C4-2B (cell line): ENCODE results near the gene LDB3.

ENCODE experiments used
- H3K27ac ChIP-seq: fragments of 450-650 bp; 2 replicates; pipeline ENCODE4 v1.5.1; 2017
- ZFX ChIP-seq: fragments of 450-650 bp; IDR thresholded peaks from 2 replicates; pipeline ENCODE4 v1.6.1; 2017
- TF ChIP-seq, protein P1 (sequence below): fragments of 450-650 bp; conservative IDR thresholded peaks from 2 replicates; pipeline ENCODE4 v1.5.1; 2017; ENCODE audit warnings: mild to moderate bottlenecking

LDB3 gene

DNA sequence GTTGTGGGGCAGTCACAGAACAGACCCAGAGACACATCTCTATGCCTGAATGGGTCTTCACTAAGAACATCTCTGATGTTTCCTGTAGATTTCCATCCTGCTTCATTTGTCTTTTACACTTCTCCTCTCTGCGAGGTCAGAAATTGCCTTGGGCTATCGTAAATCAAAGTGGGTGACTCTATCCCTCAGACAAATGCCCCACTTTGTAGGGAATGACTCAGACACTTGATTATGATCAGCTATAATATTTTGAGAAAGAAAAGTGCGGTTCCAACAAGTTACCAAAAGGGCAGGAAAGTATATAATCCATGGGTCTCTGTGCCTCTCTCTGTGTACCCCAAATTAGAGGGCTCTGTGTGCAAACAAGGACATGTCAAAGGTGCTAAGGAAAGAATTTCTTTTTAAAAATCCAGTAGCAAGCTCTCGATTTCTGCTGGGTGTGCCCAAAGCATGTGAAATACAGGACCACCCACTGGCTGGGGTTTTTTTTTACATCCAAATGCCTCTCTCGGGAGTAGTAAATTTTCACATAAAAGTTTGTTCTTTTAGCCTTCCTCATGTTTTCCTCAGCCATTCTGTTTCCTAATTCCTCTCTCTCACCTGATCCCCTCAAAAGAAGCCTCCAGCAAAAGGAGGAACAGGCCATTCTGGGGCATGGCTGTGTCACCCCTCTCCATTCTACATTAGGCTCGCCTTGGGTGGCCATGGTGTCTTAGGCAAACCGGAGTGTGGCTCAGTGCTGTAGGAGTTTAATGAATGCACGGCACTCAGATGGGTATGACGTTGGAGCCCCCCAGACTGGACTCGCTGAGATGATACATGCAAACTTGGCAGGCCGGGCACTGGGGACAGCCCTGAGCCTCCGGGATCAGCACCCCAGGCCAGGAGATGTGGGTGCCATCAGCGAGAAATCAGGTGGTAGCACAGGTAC lies 20.3 kb upstream of the LDB3 start:
- TF ChIP-seq, protein P1, sequence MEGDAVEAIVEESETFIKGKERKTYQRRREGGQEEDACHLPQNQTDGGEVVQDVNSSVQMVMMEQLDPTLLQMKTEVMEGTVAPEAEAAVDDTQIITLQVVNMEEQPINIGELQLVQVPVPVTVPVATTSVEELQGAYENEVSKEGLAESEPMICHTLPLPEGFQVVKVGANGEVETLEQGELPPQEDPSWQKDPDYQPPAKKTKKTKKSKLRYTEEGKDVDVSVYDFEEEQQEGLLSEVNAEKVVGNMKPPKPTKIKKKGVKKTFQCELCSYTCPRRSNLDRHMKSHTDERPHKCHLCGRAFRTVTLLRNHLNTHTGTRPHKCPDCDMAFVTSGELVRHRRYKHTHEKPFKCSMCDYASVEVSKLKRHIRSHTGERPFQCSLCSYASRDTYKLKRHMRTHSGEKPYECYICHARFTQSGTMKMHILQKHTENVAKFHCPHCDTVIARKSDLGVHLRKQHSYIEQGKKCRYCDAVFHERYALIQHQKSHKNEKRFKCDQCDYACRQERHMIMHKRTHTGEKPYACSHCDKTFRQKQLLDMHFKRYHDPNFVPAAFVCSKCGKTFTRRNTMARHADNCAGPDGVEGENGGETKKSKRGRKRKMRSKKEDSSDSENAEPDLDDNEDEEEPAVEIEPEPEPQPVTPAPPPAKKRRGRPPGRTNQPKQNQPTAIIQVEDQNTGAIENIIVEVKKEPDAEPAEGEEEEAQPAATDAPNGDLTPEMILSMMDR, result no peak
- no peak for TF ChIP-seq ZFX
- no peak overlapping the region for H3K27ac ChIP-seq

DNA sequence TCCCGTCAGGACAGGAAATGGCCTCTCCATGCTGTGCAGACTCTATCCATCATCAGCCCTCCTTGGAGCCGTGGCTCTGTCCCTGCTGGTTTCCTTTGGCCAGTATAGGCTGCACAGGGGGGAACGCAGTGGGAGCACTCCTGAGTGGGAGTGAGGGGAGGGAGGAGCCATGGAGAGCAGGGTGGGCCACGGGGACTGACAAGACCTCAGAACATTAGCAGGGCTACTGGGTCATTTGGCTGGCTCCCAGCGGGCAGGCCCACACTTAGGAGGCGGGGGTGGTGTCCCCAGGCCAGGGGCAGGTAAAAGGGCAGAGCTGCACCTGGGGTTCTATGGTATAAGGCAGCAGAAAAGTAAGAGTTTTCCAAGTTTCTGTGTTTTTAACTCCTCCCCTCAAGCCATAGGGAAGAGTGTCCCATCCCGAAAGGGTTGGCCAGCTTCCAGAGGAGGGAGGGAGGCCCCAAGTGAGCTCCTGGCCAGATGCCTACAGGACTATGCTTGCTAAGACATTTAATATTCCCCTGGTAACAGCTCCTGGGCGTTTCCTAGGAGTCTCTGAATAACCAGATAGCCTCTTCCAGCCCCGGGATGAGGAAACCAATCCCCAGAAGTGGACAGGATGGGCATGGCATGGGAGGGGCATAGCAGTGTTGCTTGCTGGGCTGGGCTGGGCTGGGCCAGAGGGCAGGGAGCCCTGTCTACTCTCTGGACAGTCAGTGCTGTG lies 19.4 kb upstream of the LDB3 start:
- TF ChIP-seq, protein P1, result no peak
- no peak for TF ChIP-seq ZFX
- H3K27ac ChIP-seq, result no peak overlapping the region

DNA sequence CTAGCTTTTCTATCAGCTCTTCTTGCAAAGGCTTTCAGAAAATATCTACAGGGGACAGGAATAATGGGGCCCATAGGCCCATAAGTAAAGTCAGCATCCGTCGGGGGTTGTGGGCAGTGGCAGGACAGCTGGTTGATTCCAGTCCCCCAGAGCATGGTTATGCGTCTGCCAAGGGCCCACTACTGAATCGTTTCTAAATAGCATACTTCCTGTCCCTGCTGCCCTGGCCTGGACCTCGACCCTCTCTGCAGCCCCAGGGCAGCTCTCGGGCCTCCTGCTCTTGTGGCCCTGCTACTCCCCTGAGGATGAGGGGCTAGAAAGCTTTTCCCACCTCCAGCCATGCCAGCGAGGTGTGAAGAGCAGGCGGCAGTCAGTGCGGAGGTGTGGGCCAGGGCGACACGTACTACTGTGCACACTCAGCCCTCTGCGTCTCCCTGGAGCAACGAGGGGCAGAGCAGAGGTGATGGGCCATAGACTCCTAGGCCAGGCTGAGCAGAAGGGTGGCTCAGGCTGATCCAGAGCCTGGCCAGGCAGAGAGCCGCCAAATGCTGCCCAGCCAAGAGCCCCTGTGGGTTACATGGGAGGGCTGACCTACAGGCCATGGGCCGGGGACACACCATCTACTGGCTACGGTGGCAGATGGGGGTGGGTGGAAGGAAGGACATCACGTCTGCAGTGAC lies 18.7 kb upstream of the LDB3 start:
- no peak for TF ChIP-seq ZFX
- TF ChIP-seq, protein P1, result no peak
- no peak overlapping the region for H3K27ac ChIP-seq

DNA sequence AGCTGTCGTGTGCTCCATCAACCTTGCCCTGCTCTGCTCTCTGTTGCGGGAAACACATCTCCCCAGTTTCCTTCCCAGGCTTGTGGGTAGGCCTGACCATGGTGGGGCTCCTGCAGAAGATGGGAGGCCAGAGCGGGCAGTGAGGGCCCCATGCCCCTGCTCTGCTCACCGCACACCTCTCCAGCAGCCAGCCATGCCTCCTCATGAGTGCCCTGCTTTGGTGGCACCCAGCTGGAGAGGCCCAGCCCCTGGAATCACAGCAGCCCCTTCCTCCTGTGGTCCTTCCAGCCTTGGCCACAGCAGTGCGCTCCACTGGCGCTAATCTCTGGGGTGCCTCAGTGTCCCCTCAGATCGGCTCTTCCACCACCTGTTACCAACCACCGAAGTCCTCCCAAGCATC lies 18.2 kb upstream of the LDB3 start:
- no peak overlapping the region for H3K27ac ChIP-seq
- TF ChIP-seq, protein P1, result no peak
- TF ChIP-seq ZFX, result no peak

DNA sequence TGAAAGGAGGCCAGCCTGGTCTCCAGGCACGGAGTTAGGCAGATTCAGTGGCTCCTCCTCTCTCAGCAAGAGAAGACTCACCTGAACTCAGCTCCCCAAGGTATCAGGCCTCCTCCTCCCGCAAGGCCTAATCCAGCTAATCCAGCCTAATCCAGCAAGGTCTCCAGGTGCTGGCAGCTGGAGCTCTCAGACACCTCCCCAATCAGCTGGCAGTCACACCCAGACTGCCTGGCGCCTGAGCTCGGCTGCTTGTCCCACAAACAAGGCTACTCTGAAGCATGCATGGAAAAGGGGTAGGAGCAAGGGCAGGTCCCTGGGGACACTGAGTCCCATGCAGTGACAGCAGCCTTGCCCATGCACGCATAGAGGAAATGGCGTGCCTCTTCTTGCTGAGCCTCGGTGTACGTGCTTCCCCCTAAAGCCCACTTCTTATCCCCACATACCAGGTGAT lies 17.3 kb upstream of the LDB3 start:
- no peak overlapping the region for H3K27ac ChIP-seq
- TF ChIP-seq, protein P1, result no peak
- TF ChIP-seq ZFX, result no peak

DNA sequence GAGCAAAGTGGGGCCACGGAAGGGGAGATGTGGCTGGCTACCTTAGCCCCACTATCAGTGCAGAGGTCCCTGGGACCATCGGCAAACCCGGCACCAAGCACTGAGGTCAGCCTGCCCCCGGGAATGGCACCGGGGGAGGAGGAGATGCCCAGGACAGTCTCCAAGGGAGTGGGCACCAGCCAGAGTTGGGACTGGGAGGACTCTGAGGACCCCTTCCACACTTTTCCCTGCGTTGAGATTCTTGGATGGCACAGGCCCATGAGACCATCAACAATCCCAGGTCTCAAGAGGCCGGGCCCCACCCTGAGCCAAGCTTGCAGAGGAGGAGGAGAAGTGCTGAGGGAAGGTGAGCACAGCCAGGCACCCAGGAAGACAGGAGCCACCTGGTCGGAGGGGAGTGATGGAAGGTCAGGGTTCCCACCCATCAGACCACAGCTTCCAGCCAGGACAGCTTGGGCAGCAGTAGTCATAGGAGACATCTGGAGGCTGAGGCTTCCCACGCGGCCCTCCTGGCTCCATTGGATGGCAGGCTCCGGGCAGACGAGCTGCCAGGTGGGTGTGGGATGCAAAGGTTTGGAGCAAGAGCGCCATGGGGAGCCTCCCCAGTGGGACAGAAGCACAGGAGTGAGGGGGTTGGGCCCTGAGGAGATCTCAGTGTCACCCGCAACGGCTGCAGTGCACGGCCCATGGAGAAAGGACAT lies 16.5 kb upstream of the LDB3 start:
- no peak overlapping the region for H3K27ac ChIP-seq

More for the DNA sequence above, 16.5 kb upstream of the LDB3 start:
- TF ChIP-seq, protein P1, result no peak
- TF ChIP-seq ZFX, result no peak
